Stimulated activated CD8-positive, alpha-beta memory T cell treated with anti-CD3 and anti-CD28 coated beads, Interleukin-2, amount 100 ng/mL, for 1 hour (primary cell): Measurements from ENCODE around the gene PSMD1.
"Not testable (repeated sequence)": the region's sequence is repeated elsewhere in the genome, so short reads cannot be mapped to it uniquely, and the experiment has no call there.

Source experiments
- DNase-seq, 2 donors: peaks; one replicate each; pipeline ENCODE4 v3.0.0-alpha.2; 2020; ENCODE audit warnings: low read depth in 2 of 2

The PSMD1 gene

DNA sequence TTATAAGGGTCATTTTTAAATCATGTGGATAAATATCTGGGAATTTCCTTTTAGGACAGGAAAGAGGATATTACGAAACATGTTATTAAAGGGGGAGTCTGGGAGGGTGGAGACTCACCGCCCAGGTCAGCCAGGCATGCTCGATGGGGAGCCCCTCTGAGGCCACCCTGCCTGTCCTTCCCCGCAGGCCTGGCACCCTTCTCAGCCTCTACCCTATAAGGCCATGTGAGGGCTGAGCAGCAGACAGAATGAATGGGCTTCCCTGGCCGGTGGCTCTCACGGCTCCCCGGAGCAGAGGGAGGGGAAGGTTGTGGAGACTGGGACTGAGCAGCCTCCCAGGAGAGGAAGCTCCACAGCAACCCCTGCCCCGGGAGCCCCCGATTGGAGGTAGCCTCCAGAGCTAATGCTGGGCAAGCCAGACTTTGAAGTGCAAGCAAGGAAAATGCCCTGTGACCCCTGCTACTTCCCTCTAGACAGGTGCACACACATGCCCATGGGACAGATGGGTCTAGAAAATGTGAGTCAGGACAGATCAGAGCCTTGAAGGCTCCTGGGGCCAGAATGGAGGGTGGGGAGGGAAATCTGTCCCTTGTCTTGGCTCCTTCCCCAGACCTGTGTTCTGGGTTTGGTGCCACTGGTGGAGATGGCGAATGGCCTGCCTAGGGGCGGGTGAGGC is 128.5 kb downstream of the PSMD1 start:
- DNase-seq: no peak

DNA sequence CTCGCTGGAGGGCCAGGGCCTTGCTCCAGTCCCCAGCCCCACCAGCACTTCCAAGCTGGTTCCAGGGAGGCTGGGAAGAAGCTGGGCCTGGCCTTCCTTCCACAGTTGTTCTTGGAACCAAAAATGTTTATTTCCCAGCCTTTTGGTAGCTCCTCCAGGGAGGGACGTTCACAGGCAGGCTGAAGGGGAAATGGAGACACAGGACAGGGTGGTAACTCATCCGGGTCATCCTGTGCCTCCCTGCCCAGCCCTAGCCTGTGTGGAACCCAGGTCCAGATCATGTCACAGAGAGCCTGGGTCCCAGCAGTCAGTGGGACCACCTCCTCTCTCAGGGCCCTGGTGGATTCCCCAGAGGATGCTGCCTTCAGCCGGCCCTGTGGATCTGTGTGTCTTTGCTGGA is 129.2 kb downstream of the PSMD1 start:
- DNase-seq: no peak

- DNase-seq: no peak
Observed at GRCh38 chr2:231186325-231186724, 129.7 kb downstream of the PSMD1 start.

DNA sequence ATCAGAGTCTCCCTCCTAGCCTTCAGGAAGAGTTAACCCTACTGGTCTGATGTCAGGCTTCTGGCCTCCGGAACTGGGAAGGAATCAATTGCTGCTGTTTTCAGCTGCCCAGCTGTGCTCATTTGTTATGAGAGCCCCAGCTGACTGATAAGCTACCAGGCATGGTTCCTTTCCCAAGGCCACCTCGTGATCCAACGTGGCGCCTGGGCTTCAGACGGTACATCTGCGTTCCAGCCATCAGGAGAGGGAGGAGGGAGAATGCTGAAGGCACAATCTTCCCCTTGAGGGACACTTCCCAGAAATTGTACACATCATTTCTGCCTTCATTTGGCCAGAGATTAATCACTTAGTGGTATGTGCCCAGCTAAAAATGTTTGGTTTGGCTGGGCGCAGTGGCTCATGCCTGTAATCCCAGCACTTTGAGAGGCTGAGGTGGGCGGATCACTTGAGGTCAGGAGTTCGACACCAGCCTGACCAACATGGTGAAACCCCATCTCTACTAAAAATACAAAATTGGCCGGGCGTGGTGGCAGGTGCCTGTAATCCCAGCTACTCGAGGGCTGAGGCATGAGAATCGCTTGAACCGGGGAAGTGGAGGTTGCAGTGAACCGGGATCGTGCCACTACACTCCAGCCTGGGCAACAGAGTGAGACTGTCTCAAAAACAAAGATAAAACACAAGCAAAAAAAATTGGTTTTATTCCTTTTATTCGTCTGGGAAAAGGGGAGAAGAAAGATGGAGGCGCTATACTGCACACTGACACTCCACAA is 131.3 kb downstream of the PSMD1 start:
- no peak for DNase-seq

- no peak for DNase-seq
Observed at GRCh38 chr2:231188506-231189170, 132.0 kb downstream of the PSMD1 start.

- no peak for DNase-seq
Observed at GRCh38 chr2:231189171-231189530, 132.5 kb downstream of the PSMD1 start.

DNA sequence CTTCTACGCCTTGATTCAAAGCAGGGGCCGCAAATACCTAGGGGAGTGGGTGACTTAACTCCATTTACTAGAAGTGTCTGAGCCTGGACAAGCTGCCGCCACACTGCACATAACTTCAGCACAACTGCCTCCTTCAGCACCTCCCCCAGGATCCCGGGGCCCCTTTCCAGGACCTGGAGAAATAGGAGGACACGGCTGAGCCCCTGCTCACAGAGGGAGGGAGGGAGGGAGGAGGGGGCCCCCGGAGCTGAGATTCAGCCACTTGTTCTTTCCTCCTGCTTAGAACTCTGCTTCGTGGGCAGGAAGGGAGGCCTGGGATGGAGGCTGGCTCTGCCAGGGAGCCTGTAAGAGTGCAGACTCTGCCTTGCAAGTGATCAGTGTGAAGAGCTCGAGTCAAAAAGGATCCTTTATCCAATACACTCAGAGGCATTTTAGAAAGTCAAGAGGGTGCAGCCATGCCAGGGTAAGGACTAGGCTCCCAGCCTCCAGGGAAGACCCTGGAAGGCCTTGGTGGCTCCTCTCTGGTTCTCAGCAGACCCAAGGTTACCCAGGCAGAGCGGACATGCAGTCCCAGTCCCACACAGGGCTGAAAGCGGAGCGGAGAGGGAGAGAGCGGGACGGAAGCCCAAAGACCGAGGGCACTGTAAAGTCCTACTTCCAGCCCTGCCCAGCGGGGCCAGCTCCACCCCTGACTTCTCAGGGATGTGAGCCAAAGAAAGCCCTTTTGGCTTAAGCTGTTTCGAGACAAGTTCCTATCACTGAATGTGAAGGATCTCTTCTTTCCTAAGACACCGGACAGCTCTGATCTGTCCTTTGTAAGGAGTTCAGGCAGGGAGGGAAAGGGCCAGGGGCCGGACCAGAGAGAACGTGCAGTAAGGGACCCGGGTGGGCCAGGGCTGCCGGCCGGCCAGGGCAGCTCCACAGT is 133.2 kb downstream of the PSMD1 start:
- no peak for DNase-seq

- no peak for DNase-seq
Observed at GRCh38 chr2:231190531-231191197, 134.0 kb downstream of the PSMD1 start.

- no peak for DNase-seq
Observed at GRCh38 chr2:231191896-231192872, 135.5 kb downstream of the PSMD1 start.

DNA sequence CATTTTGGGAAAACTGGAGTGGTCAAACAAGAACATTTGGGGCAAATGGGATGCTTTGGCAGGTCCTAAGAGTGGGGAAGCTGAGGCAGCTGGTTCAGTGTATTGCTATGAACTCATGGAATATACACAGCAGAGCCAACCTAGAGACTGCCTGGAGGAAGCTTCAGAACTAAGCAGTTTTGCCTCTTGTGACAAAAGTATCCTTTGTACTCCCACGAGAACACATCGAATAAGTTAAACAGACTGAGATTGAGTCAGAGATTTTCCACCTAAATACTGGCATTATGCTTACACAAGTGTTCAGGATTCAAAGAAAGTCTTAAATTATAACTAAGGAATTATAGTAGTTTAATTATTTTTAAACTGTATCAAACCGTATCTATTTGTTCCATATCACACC is 136.5 kb downstream of the PSMD1 start:
- DNase-seq: no peak

- DNase-seq: no peak
Observed at GRCh38 chr2:231196592-231196991, 139.9 kb downstream of the PSMD1 start.

- not testable (repeated sequence) for DNase-seq
Observed at GRCh38 chr2:231197196-231197595, 140.5 kb downstream of the PSMD1 start.

GRCh38 chr2:231197706-231198290 is 141.1 kb downstream of the PSMD1 start:
- DNase-seq: no peak

DNA sequence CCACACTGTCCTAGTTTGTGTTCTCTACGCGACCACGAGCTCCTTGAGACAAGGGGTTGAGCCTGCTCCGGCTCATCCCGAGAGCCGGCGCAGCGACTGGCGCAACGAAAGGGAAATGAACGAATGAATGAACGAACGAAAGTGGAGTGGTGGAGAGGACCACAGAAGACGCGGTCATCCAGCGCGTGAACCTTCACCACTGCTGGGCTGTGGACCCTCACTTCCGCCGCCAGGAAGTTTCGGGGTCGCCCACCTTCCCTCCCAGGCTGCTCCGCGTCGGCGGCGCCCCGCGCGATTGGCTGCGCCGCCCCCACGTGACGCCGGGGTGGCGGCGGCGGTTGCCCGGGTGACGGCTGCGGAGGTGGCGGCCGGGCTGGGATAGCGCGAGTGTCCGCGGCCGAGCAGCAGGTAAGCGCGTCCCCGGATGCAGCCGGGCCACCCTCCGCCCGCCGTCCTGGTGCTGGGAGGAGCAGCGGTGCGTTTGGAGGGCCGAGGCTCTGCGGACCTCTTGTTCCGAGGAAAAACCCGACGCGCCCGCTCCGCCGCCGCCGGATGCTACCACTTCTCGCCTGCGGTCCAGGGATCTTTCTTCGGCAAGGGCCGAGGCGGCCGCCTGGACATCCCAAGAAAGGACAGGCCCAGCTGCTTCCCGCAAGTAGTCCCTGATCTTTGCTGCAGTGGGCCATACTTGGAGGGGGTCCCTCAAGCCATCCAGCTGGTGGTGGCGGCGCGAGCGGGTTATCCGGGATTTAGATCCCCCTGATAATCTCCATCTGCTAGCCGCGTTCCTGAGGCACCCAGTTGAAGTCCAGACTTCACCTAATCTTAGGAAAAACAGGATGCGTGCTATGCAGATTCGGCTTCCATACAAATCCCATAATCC is 141.9 kb downstream of the PSMD1 start, which contains the start of gene ARMC9:
Gene ARMC9 (plus strand): TSS at position 341 of the 883 bp plus-strand sequence. CDS start 7,608 bp downstream, outside the sequence.
- DNase-seq: peak; percentile 48 to 50

DNA sequence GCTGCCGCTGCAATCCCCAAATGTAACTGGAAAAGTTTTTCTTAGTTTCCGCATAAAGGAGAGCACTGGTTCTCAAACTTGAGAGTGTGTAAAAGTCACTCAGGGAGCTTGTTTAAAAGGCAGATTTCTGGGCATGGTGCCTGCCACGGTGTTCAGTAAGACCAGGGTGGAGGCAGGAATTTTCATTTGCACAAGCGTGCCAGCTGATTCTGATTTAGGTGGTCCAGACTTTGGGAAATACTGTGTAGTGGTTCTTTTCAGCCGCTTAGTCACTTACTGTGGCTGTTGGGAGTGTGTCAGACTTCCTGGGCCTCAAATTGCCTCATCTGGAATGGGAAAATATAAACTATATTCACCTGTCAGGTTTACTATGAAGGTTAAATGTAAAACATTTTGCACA is 142.6 kb downstream of the PSMD1 start:
- no peak for DNase-seq

- no peak for DNase-seq
Observed at GRCh38 chr2:231200805-231201474, 144.3 kb downstream of the PSMD1 start.

DNA sequence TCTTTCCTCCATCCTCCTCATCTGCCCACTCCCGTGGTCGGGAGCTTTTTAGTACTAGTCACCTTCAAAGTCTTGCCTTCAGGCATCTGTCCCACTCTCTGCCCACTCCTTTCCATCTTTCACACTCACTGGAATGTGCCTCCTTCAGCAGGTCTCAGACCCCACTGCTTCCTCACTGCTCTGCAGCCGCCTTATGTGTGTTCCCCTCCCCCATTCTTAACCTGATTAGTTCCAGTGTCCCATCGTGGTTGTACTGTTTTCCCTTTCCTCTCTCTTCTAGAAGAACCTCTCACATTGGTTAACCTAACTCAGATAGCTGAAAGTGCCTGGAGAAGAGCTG is 144.8 kb downstream of the PSMD1 start:
- DNase-seq: no peak

DNA sequence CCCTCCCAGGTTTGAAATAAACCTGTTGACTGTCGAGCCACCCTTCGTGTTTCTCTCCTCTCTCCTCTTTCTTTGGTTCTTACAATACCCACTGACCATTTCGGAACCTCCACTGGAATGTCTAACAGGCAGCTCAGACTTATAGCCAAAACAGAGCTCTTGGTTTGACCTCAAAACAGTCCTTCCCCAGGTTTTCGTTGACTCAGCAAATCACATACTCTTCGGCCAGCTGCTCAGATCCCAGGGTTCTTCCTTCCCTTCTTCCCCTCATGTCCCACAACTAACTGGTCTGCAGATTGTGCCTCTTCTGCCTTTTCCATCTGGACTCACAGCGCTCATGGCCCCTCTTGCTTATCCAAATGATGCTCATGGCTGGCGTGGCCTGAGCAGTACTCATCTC is 146.4 kb downstream of the PSMD1 start:
- no peak for DNase-seq
